WTC11 (cell line): Measurements from ENCODE around the gene HDHD5. TPM values are rescaled to one million over a fixed set of nuclear protein-coding genes. Genes with fewer than 3 reads are reported as not detected.

ENCODE experiments used
- ATAC-seq: fragments of 200-7000 bp; cut with Tn5 transposase; 2 replicates; pipeline ENCODE4 v1.10.0; 2021; ENCODE audit warnings: mild to moderate bottlenecking, moderate library complexity
- CTCF ChIA-PET: fragments of 300-600 bp; sonication (Branson Sonifier 250); formaldehyde crosslinking; loops from one replicate; lab custom pipeline; 2021; ENCODE audit warnings: antibody characterized with exemption; lab: Charles Lee
- POLR2A ChIA-PET: fragments of 350-600 bp; sonication (Branson Sonifier 250); formaldehyde crosslinking; loops from one replicate; lab custom pipeline; 2021; ENCODE audit warnings: antibody characterized with exemption; lab: Charles Lee
- DNase-seq: peaks from one replicate; pipeline ENCODE4 v3.0.0; 2021; ENCODE audit warnings: low spot score
- H3K27ac Mint-ChIP-seq: 2 replicates; pipeline ENCODE4 v1.8.0; 2021; ENCODE audit warnings: mixed read lengths
- H3K27me3 Mint-ChIP-seq: 2 replicates; pipeline ENCODE4 v1.8.0; 2021; ENCODE audit warnings: low read depth, mild to moderate bottlenecking, moderate library complexity, mixed read lengths
- H3K36me3 Mint-ChIP-seq: 2 replicates; pipeline ENCODE4 v1.8.0; 2021; ENCODE audit warnings: mixed read lengths
- H3K4me1 Mint-ChIP-seq: 2 replicates; pipeline ENCODE4 v1.8.0; 2022; ENCODE audit warnings: mixed read lengths
- H3K4me3 Mint-ChIP-seq: 2 replicates; pipeline ENCODE4 v1.8.0; 2021; ENCODE audit warnings: mild to moderate bottlenecking, moderate library complexity, mixed read lengths
- H3K9me3 Mint-ChIP-seq: 2 replicates; pipeline ENCODE4 v1.8.0; 2021; ENCODE audit warnings: mixed read lengths
- ATF3 ChIP-seq: sonication (generic); formaldehyde crosslinking; conservative IDR thresholded peaks from 2 replicates; pipeline ENCODE4 v1.8.1; 2022; ENCODE audit warnings: mild to moderate bottlenecking, missing genetic modification reagents
- CBFB ChIP-seq: sonication (generic); formaldehyde crosslinking; IDR thresholded peaks from 2 replicates; pipeline ENCODE4 v1.8.1; 2022; ENCODE audit warnings: mild to moderate bottlenecking, low read depth, missing genetic modification reagents
- CREM ChIP-seq: sonication (generic); formaldehyde crosslinking; IDR thresholded peaks from 2 replicates; pipeline ENCODE4 v1.8.1; 2022; ENCODE audit warnings: mild to moderate bottlenecking, missing genetic modification reagents, moderate library complexity
- ESRRA ChIP-seq: sonication (generic); formaldehyde crosslinking; IDR thresholded peaks from 2 replicates; pipeline ENCODE4 v1.8.1; 2022; ENCODE audit warnings: mild to moderate bottlenecking, missing genetic modification reagents, borderline replicate concordance
- FOXJ3 ChIP-seq: sonication (generic); formaldehyde crosslinking; IDR thresholded peaks from 2 replicates; pipeline ENCODE4 v1.9.0; 2021; ENCODE audit warnings: missing genetic modification reagents, mild to moderate bottlenecking, borderline replicate concordance
- FOXP4 ChIP-seq: sonication (generic); formaldehyde crosslinking; IDR thresholded peaks from 2 replicates; pipeline ENCODE4 v1.8.0; 2022; ENCODE audit warnings: mild to moderate bottlenecking, missing genetic modification reagents
- GABPB1 ChIP-seq: sonication (generic); formaldehyde crosslinking; IDR thresholded peaks from 2 replicates; pipeline ENCODE4 v1.8.1; 2023; ENCODE audit warnings: mild to moderate bottlenecking, missing genetic modification reagents
- HMGXB4 ChIP-seq: sonication (generic); formaldehyde crosslinking; IDR thresholded peaks from 2 replicates; pipeline ENCODE4 v1.8.1; 2023; ENCODE audit warnings: mild to moderate bottlenecking, moderate library complexity, missing genetic modification reagents
- IRF1 ChIP-seq: sonication (generic); formaldehyde crosslinking; IDR thresholded peaks from 2 replicates; pipeline ENCODE4 v1.8.0; 2023; ENCODE audit warnings: missing genetic modification reagents
- KAT7 ChIP-seq: sonication (generic); formaldehyde crosslinking; IDR thresholded peaks from 2 replicates; pipeline ENCODE4 v1.8.1; 2023; ENCODE audit warnings: missing genetic modification reagents, mild to moderate bottlenecking, borderline replicate concordance
- NFATC4 ChIP-seq: fragments of 250-450 bp; sonication (Bioruptor Pico); IDR thresholded peaks from 2 replicates; pipeline ENCODE4 v1.9.0; 2021; ENCODE audit warnings: mild to moderate bottlenecking
- NR1H2 ChIP-seq: sonication (generic); formaldehyde crosslinking; IDR thresholded peaks from 2 replicates; pipeline ENCODE4 v1.9.0; 2021; ENCODE audit warnings: mild to moderate bottlenecking, moderate library complexity, missing genetic modification reagents
- NR3C1 ChIP-seq: sonication (generic); formaldehyde crosslinking; conservative IDR thresholded peaks from 2 replicates; pipeline ENCODE4 v1.8.1; 2023; ENCODE audit warnings: low read depth, mild to moderate bottlenecking, missing genetic modification reagents
- PRDM15 ChIP-seq: sonication (generic); formaldehyde crosslinking; IDR thresholded peaks from 2 replicates; pipeline ENCODE4 v1.8.0; 2022; ENCODE audit warnings: missing genetic modification reagents
- PREB ChIP-seq: sonication (generic); formaldehyde crosslinking; IDR thresholded peaks from 2 replicates; pipeline ENCODE4 v1.8.1; 2022; ENCODE audit warnings: mild to moderate bottlenecking, missing genetic modification reagents, moderate library complexity, borderline replicate concordance
- RORB ChIP-seq: fragments of 250-450 bp; sonication (Bioruptor Pico); IDR thresholded peaks from 2 replicates; pipeline ENCODE4 v1.9.0; 2021; ENCODE audit warnings: mild to moderate bottlenecking
- SP1 ChIP-seq: sonication (generic); formaldehyde crosslinking; conservative IDR thresholded peaks from 2 replicates; pipeline ENCODE4 v1.8.1; 2022; ENCODE audit warnings: missing genetic modification reagents
- ZBTB21 ChIP-seq: sonication (generic); formaldehyde crosslinking; IDR thresholded peaks from 2 replicates; pipeline ENCODE4 v1.8.1; 2023; ENCODE audit warnings: mild to moderate bottlenecking, missing genetic modification reagents, borderline replicate concordance
- ZMAT4 ChIP-seq: fragments of 250-450 bp; sonication (Bioruptor Pico); IDR thresholded peaks from 2 replicates; pipeline ENCODE4 v1.9.0; 2021; ENCODE audit warnings: mild to moderate bottlenecking
- ZNF138 ChIP-seq: sonication (generic); formaldehyde crosslinking; conservative IDR thresholded peaks from 2 replicates; pipeline ENCODE4 v1.8.1; 2022; ENCODE audit warnings: mild to moderate bottlenecking, moderate library complexity, missing genetic modification reagents
- ZNF281 ChIP-seq: sonication (generic); formaldehyde crosslinking; IDR thresholded peaks from 2 replicates; pipeline ENCODE4 v1.8.0; 2023; ENCODE audit warnings: mild to moderate bottlenecking, missing genetic modification reagents
- ZNF317 ChIP-seq: sonication (generic); formaldehyde crosslinking; IDR thresholded peaks from 2 replicates; pipeline ENCODE4 v1.8.1; 2023; ENCODE audit warnings: low read depth, mild to moderate bottlenecking, moderate library complexity, missing genetic modification reagents, borderline replicate concordance
- ZNF416 ChIP-seq: fragments of 250-450 bp; sonication (Bioruptor Pico); IDR thresholded peaks from 2 replicates; pipeline ENCODE4 v1.9.0; 2021; ENCODE audit warnings: mild to moderate bottlenecking, inconsistent platforms
- total RNA-seq: library from RNA; stranded (reverse); gene quantifications from 3 replicates; pipeline ENCODE4 v1.2.3, GENCODE V29; 2021

The HDHD5 gene
- total RNA-seq, 1 experiment from 2014 or later = 84.0 TPM

GRCh38 chr22:17158568-17159503 lies at the start of gene HDHD5 (continued):
- TF ChIP-seq NFATC4 (CRISPR knock-in tag) (no peak), FOXJ3 (CRISPR knock-in tag) (no peak), GABPB1 (CRISPR knock-in tag) (no peak), ATF3 (CRISPR knock-in tag) (no peak), ZNF281 (CRISPR knock-in tag) (no peak), RORB (CRISPR knock-in tag) (no peak), ZNF416 (no peak), PRDM15 (CRISPR knock-in tag) (0 out of 2 replicates have a peak, but pooled peaks have one; percentile 30), SP1 (CRISPR knock-in tag) (peak; percentile 59), ZNF138 (CRISPR knock-in tag) (no peak), CBFB (no peak), CREM (0 out of 2 replicates have a peak, but pooled peaks have one; percentile 65), ZBTB21 (CRISPR knock-in tag) (no peak), KAT7 (CRISPR knock-in tag) (no peak), IRF1 (CRISPR knock-in tag) (no peak), NR1H2 (CRISPR knock-in tag) (no peak), NR3C1 (CRISPR knock-in tag) (no peak)

GRCh38 chr22:17205432-17205831 lies 46.4 kb upstream of the HDHD5 start:
- no peak for ATAC-seq
- H3K9me3 Mint-ChIP-seq = no peaks in the 10 kb centered on the region
- POLR2A ChIA-PET = interaction anchor here (0.6 to 1.2 kb wide), 4 partner anchors 21 to 61 kb away, joined by 3 to 6 read pairs (median 3); no protein-coding TSS in a partner anchor
- TF ChIP-seq ZNF317 (CRISPR knock-in tag) = no peak
- TF ChIP-seq HMGXB4 (CRISPR knock-in tag) = no peak
- TF ChIP-seq FOXP4 = no peak
- TF ChIP-seq ESRRA (CRISPR knock-in tag) = no peak
- no peak for TF ChIP-seq ZMAT4
- no peak for TF ChIP-seq PREB (CRISPR knock-in tag)

More at GRCh38 chr22:17205432-17205831, 46.4 kb upstream of the HDHD5 start:
- H3K4me3 Mint-ChIP-seq = no peak overlapping the region
- peaks cover 35% of the 10 kb centered on the region for H3K4me1 Mint-ChIP-seq
- peaks cover 7% of the 10 kb centered on the region; the same call in 1 of the 2 replicates for H3K27me3 Mint-ChIP-seq
- no peak for DNase-seq
- H3K36me3 Mint-ChIP-seq = no peaks in the 10 kb centered on the region
- CTCF ChIA-PET = interaction anchor here (0.6 to 3.2 kb wide), 8 partner anchors 8 to 296 kb away, joined by 3 to 18 read pairs (median 5); no protein-coding TSS in a partner anchor
- H3K27ac Mint-ChIP-seq = 0 out of 2 replicates have a peak overlapping the region, but pooled peaks have one; percentile 70
